ENCODE results near the gene CLMP. TPM values are rescaled to one million over a fixed set of nuclear protein-coding genes. Genes with fewer than 3 reads are reported as not detected.

Gene CLMP
- total and polyA plus RNA-seq, 2 donors (not counting 1 experiment from before 2014, with no cell fraction given) = 0.01 TPM; not detected in 1

DNA sequence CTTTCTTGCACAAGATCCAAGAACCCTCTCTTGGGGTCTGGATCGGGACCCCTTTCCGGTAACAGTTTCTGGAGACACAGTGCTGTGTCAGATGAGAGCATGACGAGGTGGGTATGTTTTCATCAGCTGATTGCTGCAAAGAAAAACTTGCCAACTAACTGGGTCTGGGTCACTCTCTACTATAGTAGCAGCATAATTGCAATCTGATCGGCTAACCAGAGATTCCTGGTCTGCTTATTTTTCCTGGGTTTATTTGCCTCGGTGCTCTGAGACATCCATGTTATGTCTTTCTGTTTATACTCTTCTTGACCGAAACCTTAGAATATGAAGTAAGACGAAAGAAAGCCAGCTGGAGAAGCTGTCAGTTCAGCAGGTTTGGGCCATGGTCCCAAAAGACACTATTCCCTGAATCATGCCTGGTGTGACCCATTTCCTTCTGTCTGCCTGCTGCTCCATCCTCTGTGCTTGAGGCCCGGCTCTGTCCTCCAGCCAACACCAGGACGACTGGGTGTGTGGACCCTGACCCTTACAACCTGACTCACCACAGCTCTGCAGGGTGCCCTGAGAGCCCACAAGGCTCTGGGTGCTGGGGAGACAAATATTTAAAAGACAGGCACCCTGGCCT is 24.1 kb upstream of the CLMP start:
- Histone ChIP-seq H3K79me2 (ENCODE audit: control insufficient read depth, insufficient read depth, low read length) (no peaks in the 10 kb centered on the region), H3K4me3 (ENCODE audit: control extremely low read depth in 1 of 5, extremely low read depth in 1 of 5, insufficient read depth in 1 of 5, low read depth in 2 of 5, low read length in 4 of 5) (no peak overlapping the region), H3K27ac (ENCODE audit: low read length in 2 of 2) (no peak overlapping the region), H3K4me2 (replicated peaks; ENCODE audit: low read depth, low read length, poor library complexity, severe bottlenecking) (no peak overlapping the region), H3K9ac (ENCODE audit: low read length) (no peak overlapping the region), H2AFZ (ENCODE audit: insufficient read depth, low read depth, low read length, poor library complexity, severe bottlenecking) (no peak overlapping the region), H3K9me3 (ENCODE audit: control extremely low read depth in 1 of 3, control insufficient read depth in 2 of 3, insufficient read depth in 1 of 3, low read length in 2 of 3) (peaks cover 0 to 9% (median 6%) of the 10 kb centered on the region in 3 donors), H3K36me3 (replicated peaks in 1 of 2; ENCODE audit: control extremely low read depth in 1 of 2, control insufficient read depth in 1 of 2, extremely low read depth in 1 of 2, insufficient read depth in 2 of 2, low read length in 1 of 2) (no peaks in the 10 kb centered on the region), H3K4me1 (ENCODE audit: control insufficient read depth in 2 of 2, insufficient read depth in 2 of 2, low read length in 2 of 2) (no peaks in the 10 kb centered on the region), H3K27me3 (replicated peaks in 1 of 4; ENCODE audit: control extremely low read depth in 1 of 4, control insufficient read depth in 3 of 4, insufficient read depth in 4 of 4, low read length in 3 of 4) (peaks cover 0 to 4% (median 0%) of the 10 kb centered on the region in 4 experiments), H4K20me1 (ENCODE audit: control insufficient read depth, insufficient read depth, low read length, poor library complexity, severe bottlenecking) (no peaks in the 10 kb centered on the region)
- H3K9me3 Mint-ChIP-seq (ENCODE audit: insufficient read depth) = peaks cover 7% of the 10 kb centered on the region
- no peak for DNase-seq
- no peaks in the 10 kb centered on the region for H3K4me1 Mint-ChIP-seq
- CTCF ChIA-PET = interaction anchor here (1.3 kb wide), 1 partner anchor 28 kb away, joined by 3 read pairs; no protein-coding TSS in a partner anchor
- intact Hi-C loops (cut with micrococcal nuclease) = no loop called here
- WGBS (ENCODE audit: insufficient coverage) = 95% methylated on average over 9 of the region's 9 CpGs
- H3K4me3 Mint-ChIP-seq = no peak overlapping the region
- no peak overlapping the region for H3K27ac Mint-ChIP-seq
- peaks cover 26% of the 10 kb centered on the region for H3K27me3 Mint-ChIP-seq
- TF ChIP-seq, protein P1, sequence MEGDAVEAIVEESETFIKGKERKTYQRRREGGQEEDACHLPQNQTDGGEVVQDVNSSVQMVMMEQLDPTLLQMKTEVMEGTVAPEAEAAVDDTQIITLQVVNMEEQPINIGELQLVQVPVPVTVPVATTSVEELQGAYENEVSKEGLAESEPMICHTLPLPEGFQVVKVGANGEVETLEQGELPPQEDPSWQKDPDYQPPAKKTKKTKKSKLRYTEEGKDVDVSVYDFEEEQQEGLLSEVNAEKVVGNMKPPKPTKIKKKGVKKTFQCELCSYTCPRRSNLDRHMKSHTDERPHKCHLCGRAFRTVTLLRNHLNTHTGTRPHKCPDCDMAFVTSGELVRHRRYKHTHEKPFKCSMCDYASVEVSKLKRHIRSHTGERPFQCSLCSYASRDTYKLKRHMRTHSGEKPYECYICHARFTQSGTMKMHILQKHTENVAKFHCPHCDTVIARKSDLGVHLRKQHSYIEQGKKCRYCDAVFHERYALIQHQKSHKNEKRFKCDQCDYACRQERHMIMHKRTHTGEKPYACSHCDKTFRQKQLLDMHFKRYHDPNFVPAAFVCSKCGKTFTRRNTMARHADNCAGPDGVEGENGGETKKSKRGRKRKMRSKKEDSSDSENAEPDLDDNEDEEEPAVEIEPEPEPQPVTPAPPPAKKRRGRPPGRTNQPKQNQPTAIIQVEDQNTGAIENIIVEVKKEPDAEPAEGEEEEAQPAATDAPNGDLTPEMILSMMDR (IDR thresholded peaks at IDR 0.05) = no peak
- TF ChIP-seq EZH2 (IDR thresholded peaks at IDR 0.05; ENCODE audit: borderline replicate concordance, insufficient read depth, low read depth, low read length, poor library complexity, severe bottlenecking) = no peak
- ATAC-seq (ENCODE audit: low read depth) = no peak
- POLR2A ChIA-PET = no interaction called here

DNA sequence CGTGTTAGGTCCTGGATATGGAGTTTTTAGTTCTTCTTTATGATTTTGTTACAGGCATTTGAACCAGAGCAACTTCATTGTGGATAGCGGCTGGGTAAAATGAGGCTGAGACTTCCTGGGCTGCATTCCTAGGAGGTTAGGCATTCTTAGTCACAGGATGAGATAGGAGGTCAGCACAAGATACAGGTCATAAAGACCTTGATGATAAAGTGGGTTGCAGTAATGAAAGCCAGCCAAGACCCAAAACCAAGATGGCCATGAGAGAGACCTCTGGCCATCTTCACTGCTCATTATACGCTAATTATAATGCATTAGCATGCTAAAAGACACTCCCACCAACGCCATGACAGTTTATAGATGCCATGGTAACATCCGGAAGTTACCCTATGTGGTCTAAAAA is 23.4 kb upstream of the CLMP start:
- intact Hi-C loops (cut with micrococcal nuclease) = no loop called here
- Histone ChIP-seq H3K36me3 (replicated peaks in 1 of 2; ENCODE audit: control extremely low read depth in 1 of 2, control insufficient read depth in 1 of 2, extremely low read depth in 1 of 2, insufficient read depth in 2 of 2, low read length in 1 of 2) (no peaks in the 10 kb centered on the region), H3K27me3 (replicated peaks in 1 of 4; ENCODE audit: control extremely low read depth in 1 of 4, control insufficient read depth in 3 of 4, insufficient read depth in 4 of 4, low read length in 3 of 4) (peaks cover 0 to 4% (median 0%) of the 10 kb centered on the region in 4 experiments), H4K20me1 (ENCODE audit: control insufficient read depth, insufficient read depth, low read length, poor library complexity, severe bottlenecking) (no peaks in the 10 kb centered on the region), H3K79me2 (ENCODE audit: control insufficient read depth, insufficient read depth, low read length) (no peaks in the 10 kb centered on the region), H3K4me1 (ENCODE audit: control insufficient read depth in 2 of 2, insufficient read depth in 2 of 2, low read length in 2 of 2) (no peaks in the 10 kb centered on the region), H2AFZ (ENCODE audit: insufficient read depth, low read depth, low read length, poor library complexity, severe bottlenecking) (no peak overlapping the region), H3K9me3 (ENCODE audit: control extremely low read depth in 1 of 3, control insufficient read depth in 2 of 3, insufficient read depth in 1 of 3, low read length in 2 of 3) (peaks cover 0 to 9% (median 6%) of the 10 kb centered on the region in 3 donors), H3K4me3 (ENCODE audit: control extremely low read depth in 1 of 5, extremely low read depth in 1 of 5, insufficient read depth in 1 of 5, low read depth in 2 of 5, low read length in 4 of 5) (no peak overlapping the region), H3K27ac (ENCODE audit: low read length in 2 of 2) (no peak overlapping the region), H3K4me2 (replicated peaks; ENCODE audit: low read depth, low read length, poor library complexity, severe bottlenecking) (no peak overlapping the region), H3K9ac (ENCODE audit: low read length) (no peak overlapping the region)
- H3K4me1 Mint-ChIP-seq = no peaks in the 10 kb centered on the region
- peaks cover 32% of the 10 kb centered on the region for H3K27me3 Mint-ChIP-seq
- CTCF ChIA-PET = no interaction called here
- 100% methylated on average over 2 of the region's 5 CpGs for WGBS (ENCODE audit: insufficient coverage)
- ATAC-seq (ENCODE audit: low read depth) = no peak
- TF ChIP-seq, protein P1 (IDR thresholded peaks at IDR 0.05) = no peak
- no peak for TF ChIP-seq EZH2 (IDR thresholded peaks at IDR 0.05; ENCODE audit: borderline replicate concordance, insufficient read depth, low read depth, low read length, poor library complexity, severe bottlenecking)
- H3K9me3 Mint-ChIP-seq (ENCODE audit: insufficient read depth) = peaks cover 7% of the 10 kb centered on the region
- no peak for DNase-seq
- POLR2A ChIA-PET = no interaction called here
- H3K4me3 Mint-ChIP-seq = no peak overlapping the region
- H3K27ac Mint-ChIP-seq = no peak overlapping the region

All from B cell (primary cell).